Measurements from ENCODE around the gene HOXA7. TPM values are rescaled to one million over a fixed set of nuclear protein-coding genes. Genes with fewer than 3 reads are reported as not detected.

HOXA7 gene
- total and polyA plus RNA-seq, 2 donors (not counting 3 experiments of a cell fraction or from before 2014, with no cell fraction given), result 18.1 to 18.5 TPM

DNA sequence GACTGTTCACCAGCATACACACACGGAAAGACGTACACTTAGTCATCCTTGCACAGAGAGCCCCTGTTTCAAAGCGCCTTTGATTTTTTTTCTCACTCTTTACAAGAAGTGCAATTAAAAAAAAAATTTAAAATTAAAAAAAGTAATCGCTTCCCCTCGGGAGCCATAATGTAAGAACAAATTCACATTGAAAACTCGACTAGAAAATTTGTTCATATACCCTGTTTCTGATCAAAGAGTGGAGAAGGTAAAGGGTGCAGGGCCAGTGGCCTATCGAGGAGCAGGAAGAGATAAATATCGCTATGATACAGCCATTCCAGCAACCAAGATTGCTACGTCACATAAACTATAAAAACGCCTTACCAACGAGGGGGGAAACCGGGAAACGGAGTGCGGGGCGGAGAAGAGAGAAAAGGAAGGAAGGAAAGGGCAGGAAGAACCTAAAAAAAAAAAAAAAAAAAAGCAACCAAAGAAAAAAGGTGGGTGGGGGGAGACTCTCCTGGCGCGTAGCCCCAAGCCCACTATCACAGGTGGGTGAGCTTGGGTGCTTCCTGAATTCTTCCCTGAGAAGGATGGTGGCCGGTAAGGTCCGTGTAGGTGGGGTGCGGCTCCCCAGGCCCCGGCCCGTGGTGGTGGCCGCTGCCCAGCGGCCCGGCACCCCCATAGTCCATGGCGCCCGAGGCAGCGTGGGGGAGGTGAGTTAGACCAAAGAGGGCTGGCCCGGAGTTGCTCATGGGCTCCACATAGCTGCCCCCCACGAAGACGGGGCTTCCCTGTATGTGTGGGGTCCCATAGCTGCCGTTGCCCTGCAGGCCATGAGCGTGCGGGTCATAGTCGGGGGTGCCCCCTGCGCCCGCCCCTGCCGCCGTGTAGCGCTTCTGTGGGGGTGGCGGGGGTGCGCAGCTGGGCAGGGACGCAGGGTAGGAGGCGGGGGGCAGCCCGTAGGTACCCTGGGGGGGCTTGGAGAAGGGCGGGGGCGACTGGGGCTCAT is 48.8 kb downstream of the HOXA7 start:
- peak; percentile 49 for FAIRE-seq
- H2AFZ ChIP-seq (ENCODE audit: low read depth, low read length), result no peak overlapping the region
- H3K4me1 ChIP-seq (ENCODE audit: control insufficient read depth, extremely low read depth, insufficient read depth, low read length), result peaks cover 96% of the 10 kb centered on the region
- TF ChIP-seq GATA2 (IDR thresholded peaks at IDR 0.05; ENCODE audit: insufficient read depth, insufficient read length, low read depth, low read length) (peak; percentile 86), MYC (IDR thresholded peaks at IDR 0.05; ENCODE audit: low read depth, low read length) (no peak), FOS (IDR thresholded peaks at IDR 0.05; ENCODE audit: borderline replicate concordance, insufficient read depth, low read length) (peak; percentile 36), POLR2A (IDR thresholded peaks at IDR 0.05; ENCODE audit: low read depth, low read length) (peak; percentile 4)
- ChIA-PET CTCF (interaction anchor here (1.4 to 5.4 kb wide), 7 partner anchors 9 to 253 kb away, joined by 4 to 70 read pairs (median 12); partner anchors contain the start of genes HOXA1 and HOXA4), POLR2A (interaction anchor here (1.4 kb wide), 1 partner anchor 13 kb away, joined by 3 read pairs; no protein-coding TSS in a partner anchor)
- BruUV-seq (replicated peaks), result no TSS peak
- H3K9ac ChIP-seq (replicated peaks; ENCODE audit: extremely low read depth, insufficient read depth, low read length), result peak overlapping the region; percentile 69
- H3K27ac ChIP-seq (ENCODE audit: insufficient read depth, low read depth, low read length), result peak overlapping the region; percentile 88
- H3K27me3 ChIP-seq (ENCODE audit: control insufficient read depth in 2 of 2, insufficient read depth in 2 of 2, low read length in 2 of 2), result no peaks in the 10 kb centered on the region
- H3K4me3 ChIP-seq (replicated peaks in 1 of 3; ENCODE audit: insufficient read depth in 1 of 3, low read depth in 1 of 3, low read length in 3 of 3), result peak overlapping the region in 2 of 3 experiments; percentile 13 to 32
- no peaks in the 10 kb centered on the region for H4K20me1 ChIP-seq (replicated peaks; ENCODE audit: control insufficient read depth, extremely low read depth, insufficient read depth, low read length)
- peak overlapping the region; percentile 73 for H3K4me2 ChIP-seq (ENCODE audit: insufficient read depth, low read length)
- H3K9me1 ChIP-seq (replicated peaks; ENCODE audit: control insufficient read depth, extremely low read depth, insufficient read depth, low read length), result no peaks in the 10 kb centered on the region
- H3K79me2 ChIP-seq (ENCODE audit: control insufficient read depth, insufficient read depth, low read length), result peaks cover 77% of the 10 kb centered on the region
- H3K36me3 ChIP-seq (ENCODE audit: control insufficient read depth in 2 of 2, extremely low read depth in 1 of 2, insufficient read depth in 2 of 2, low read length in 2 of 2), result peaks cover 0 to 5% of the 10 kb centered on the region in 2 experiments
- peak; percentile 66 for DNase-seq (ENCODE audit: low read depth, low spot score)
- H3K9me3 ChIP-seq (replicated peaks; ENCODE audit: control insufficient read depth, insufficient read depth, low read length), result no peaks in the 10 kb centered on the region
- dilution Hi-C loops (cut with MboI; ENCODE audit: extremely low pct_ligation_motif_present, low sequenced_read_pairs) (no loop called here), intact Hi-C loops (cut with micrococcal nuclease) (loop anchor here (5.0 kb wide), 1 partner anchor 905 kb away; the partner anchor contains the start of genes CBX3 and HNRNPA2B1)

DNA sequence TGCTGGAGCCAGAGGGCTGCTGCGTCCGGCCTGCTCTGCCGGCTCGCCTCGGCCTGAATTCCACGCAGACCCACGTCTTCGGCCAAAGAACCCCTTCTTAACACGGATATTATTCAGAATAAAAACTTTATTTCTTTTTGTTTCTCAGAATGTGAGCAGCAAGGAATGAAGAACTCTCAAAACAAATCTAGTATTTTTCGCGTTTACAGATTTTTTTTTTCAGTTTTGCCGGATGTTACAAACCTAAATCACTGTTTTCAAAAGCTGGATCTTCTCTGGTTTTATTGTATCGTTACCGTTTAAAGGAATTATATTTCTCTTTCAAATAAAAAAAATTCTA is 49.6 kb downstream of the HOXA7 start:
- dilution Hi-C loops (cut with MboI; ENCODE audit: extremely low pct_ligation_motif_present, low sequenced_read_pairs), result no loop called here
- no peaks in the 10 kb centered on the region for H3K9me3 ChIP-seq (replicated peaks; ENCODE audit: control insufficient read depth, insufficient read depth, low read length)
- ChIA-PET POLR2A (interaction anchor here (1.2 to 1.5 kb wide), 4 partner anchors 11 to 73 kb away, joined by 3 to 5 read pairs (median 4); partner anchors contain the start of gene HOXA4), CTCF (interaction anchor here (0.6 to 5.4 kb wide), 5 partner anchors 8 to 252 kb away, joined by 3 to 70 read pairs (median 12); partner anchors contain the start of gene HOXA1)
- H3K9ac ChIP-seq (replicated peaks; ENCODE audit: extremely low read depth, insufficient read depth, low read length), result peak overlapping the region; percentile 69
- no peaks in the 10 kb centered on the region for H3K9me1 ChIP-seq (replicated peaks; ENCODE audit: control insufficient read depth, extremely low read depth, insufficient read depth, low read length)
- FAIRE-seq (no peak), DNase-seq (ENCODE audit: low read depth, low spot score) (no peak)
- H3K27me3 ChIP-seq (ENCODE audit: control insufficient read depth in 2 of 2, insufficient read depth in 2 of 2, low read length in 2 of 2), result no peaks in the 10 kb centered on the region
- intact Hi-C loops (cut with micrococcal nuclease), result loop anchor here (1.0 to 5.0 kb wide), 2 partner anchors 8 to 905 kb away; partner anchors contain the start of genes CBX3 and HNRNPA2B1
- H3K4me1 ChIP-seq (ENCODE audit: control insufficient read depth, extremely low read depth, insufficient read depth, low read length), result peaks cover 95% of the 10 kb centered on the region
- no peaks in the 10 kb centered on the region for H4K20me1 ChIP-seq (replicated peaks; ENCODE audit: control insufficient read depth, extremely low read depth, insufficient read depth, low read length)
- H3K27ac ChIP-seq (ENCODE audit: insufficient read depth, low read depth, low read length), result peak overlapping the region; percentile 88
- H3K79me2 ChIP-seq (ENCODE audit: control insufficient read depth, insufficient read depth, low read length), result peaks cover 77% of the 10 kb centered on the region
- H3K36me3 ChIP-seq (ENCODE audit: control insufficient read depth in 2 of 2, extremely low read depth in 1 of 2, insufficient read depth in 2 of 2, low read length in 2 of 2), result peaks cover 0 to 5% of the 10 kb centered on the region in 2 experiments
- TF ChIP-seq POLR2AphosphoS5 (IDR thresholded peaks at IDR 0.05; ENCODE audit: insufficient read depth, low read depth, low read length), result peak; percentile 4
- TF ChIP-seq, protein P1, sequence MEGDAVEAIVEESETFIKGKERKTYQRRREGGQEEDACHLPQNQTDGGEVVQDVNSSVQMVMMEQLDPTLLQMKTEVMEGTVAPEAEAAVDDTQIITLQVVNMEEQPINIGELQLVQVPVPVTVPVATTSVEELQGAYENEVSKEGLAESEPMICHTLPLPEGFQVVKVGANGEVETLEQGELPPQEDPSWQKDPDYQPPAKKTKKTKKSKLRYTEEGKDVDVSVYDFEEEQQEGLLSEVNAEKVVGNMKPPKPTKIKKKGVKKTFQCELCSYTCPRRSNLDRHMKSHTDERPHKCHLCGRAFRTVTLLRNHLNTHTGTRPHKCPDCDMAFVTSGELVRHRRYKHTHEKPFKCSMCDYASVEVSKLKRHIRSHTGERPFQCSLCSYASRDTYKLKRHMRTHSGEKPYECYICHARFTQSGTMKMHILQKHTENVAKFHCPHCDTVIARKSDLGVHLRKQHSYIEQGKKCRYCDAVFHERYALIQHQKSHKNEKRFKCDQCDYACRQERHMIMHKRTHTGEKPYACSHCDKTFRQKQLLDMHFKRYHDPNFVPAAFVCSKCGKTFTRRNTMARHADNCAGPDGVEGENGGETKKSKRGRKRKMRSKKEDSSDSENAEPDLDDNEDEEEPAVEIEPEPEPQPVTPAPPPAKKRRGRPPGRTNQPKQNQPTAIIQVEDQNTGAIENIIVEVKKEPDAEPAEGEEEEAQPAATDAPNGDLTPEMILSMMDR (IDR thresholded peaks at IDR 0.05; ENCODE audit: extremely low read depth in 1 of 2, insufficient read depth in 1 of 2, low read depth in 1 of 2, low read length in 2 of 2), result no peak
- TF ChIP-seq EZH2 (IDR thresholded peaks at IDR 0.05; ENCODE audit: borderline replicate concordance, low read depth, low read length, severe bottlenecking), result no peak
- no peak for TF ChIP-seq GATA2 (IDR thresholded peaks at IDR 0.05; ENCODE audit: insufficient read depth, insufficient read length, low read depth, low read length)
- no peak for TF ChIP-seq JUN (IDR thresholded peaks at IDR 0.05; ENCODE audit: borderline replicate concordance, insufficient read depth, insufficient read length, low read depth)
- no peak for TF ChIP-seq FOS (IDR thresholded peaks at IDR 0.05; ENCODE audit: borderline replicate concordance, insufficient read depth, low read length)
- BruUV-seq (replicated peaks), result no TSS peak
- H3K4me3 ChIP-seq (replicated peaks in 1 of 3; ENCODE audit: insufficient read depth in 1 of 3, low read depth in 1 of 3, low read length in 3 of 3), result peak overlapping the region; percentile 6 to 32 (median 32)
- no peak overlapping the region for H2AFZ ChIP-seq (ENCODE audit: low read depth, low read length)
- peak overlapping the region; percentile 73 for H3K4me2 ChIP-seq (ENCODE audit: insufficient read depth, low read length)
